Stomach (tissue), 9 donors: ENCODE measurements around the gene CELA2B. TPM values are rescaled to one million over a fixed set of nuclear protein-coding genes. Genes with fewer than 3 reads are reported as not detected.

Experiments used
- DNase-seq, 2 donors: peaks; one replicate each; pipeline versions ENCODE4 v3.0.0 to v3.0.0-alpha.2; 2013 to 2019
- H3K27ac ChIP-seq, 5 donors: fragments of 200-600 bp in 4 of 5; sonication (generic) in 4 of 5; one replicate each; pipeline ENCODE4 v1.5.1; 2013 to 2019; ENCODE audit warnings: mild to moderate bottlenecking in 1 of 5, moderate library complexity in 1 of 5
- H3K27me3 ChIP-seq, 3 donors: fragments of 200-600 bp; sonication (generic); one replicate each; pipeline ENCODE4 v1.5.1; 2017 to 2019; ENCODE audit warnings: mixed run types in 1 of 3
- H3K36me3 ChIP-seq, 4 donors: fragments of 200-600 bp; sonication (generic); 1 replicate in 3 of 4; 2 replicates in 1 of 4; pipeline ENCODE4 v1.5.1; 2016 to 2019
- H3K4me1 ChIP-seq, 4 donors: fragments of 200-600 bp; sonication (generic); one replicate each; pipeline ENCODE4 v1.5.1; 2016 to 2019
- H3K4me3 ChIP-seq, 4 donors: fragments of 200-600 bp; sonication (generic) in 3 of 4; one replicate each; pipeline ENCODE4 v1.5.1; 2016 to 2019; ENCODE audit warnings: mild to moderate bottlenecking in 1 of 4
- H3K9me3 ChIP-seq, 4 donors: fragments of 200-600 bp; sonication (generic); one replicate each; pipeline ENCODE4 v1.5.1; 2016 to 2019
- CTCF ChIP-seq, 7 experiments: fragments of 450-650 bp in 4 of 7; fragments of 200-600 bp in 3 of 7; sonication (generic) in 3 of 7; IDR thresholded peaks; one replicate each; pipeline ENCODE4 v1.5.1; 2016 to 2019; ENCODE audit warnings: antibody characterized with exemption in 7 of 7, control low read depth in 2 of 7, mild to moderate bottlenecking in 1 of 7
- EP300 ChIP-seq: sonication (generic); formaldehyde crosslinking; IDR thresholded peaks from one replicate; pipeline ENCODE4 v1.6.1; 2017; ENCODE audit warnings: antibody characterized with exemption
- POLR2A ChIP-seq, 4 donors: fragments of 450-650 bp; IDR thresholded peaks; one replicate each; pipeline ENCODE4 v1.6.1; 2016; ENCODE audit warnings: antibody characterized with exemption in 4 of 4, control low read depth in 2 of 4, mild to moderate bottlenecking in 1 of 4, moderate library complexity in 1 of 4
- POLR2AphosphoS5 ChIP-seq, 3 donors: sonication (generic); formaldehyde crosslinking; IDR thresholded peaks; one replicate each; pipeline ENCODE4 v1.6.1; 2016; ENCODE audit warnings: antibody characterized with exemption in 3 of 3
- WGBS, 5 donors: extraction: QIAGEN DNeasy Blood & Tissue Kit in 3 of 5; methylation state at CpG; one replicate each; pipeline versions ENCODE4 v1.1.5 to v1.1.7; 2013 to 2018; 5-methylcytosine and 5-hydroxymethylcytosine counted together
- intact Hi-C: fragments of 100-400 bp; cut with DNase I; formaldehyde crosslinking; loops from one replicate; pipeline ENCODE4 v1.15.1; 2023; ENCODE audit warnings: low total_unique reads
- polyA plus RNA-seq, 3 donors: library from polyadenylated mRNA; stranded (reverse); fragments of 200-250 nt; gene quantifications; one replicate each; pipeline ENCODE4 v1.2.3, GENCODE V29; 2013
- total RNA-seq, 5 donors: library from RNA; depleted of rRNA; stranded (reverse); fragments of >200 nt; gene quantifications; one replicate each; pipeline versions ENCODE4 v1.1.0 to v1.2.3, GENCODE V29; 2014 to 2016
- donor health status: healthy with polysubstance abuse.
- donor health status: Bipolar disorder and iron deficiency.
- donor health status: healthy.

The CELA2B gene
- total and polyA plus RNA-seq, 8 donors: not detected

GRCh38 chr1:15442119-15442518, 33.8 kb upstream of the CELA2B start:
- DNase-seq: no peak
- H3K36me3 ChIP-seq: no peaks in the 10 kb centered on the region
- intact Hi-C loops: no loop called here
- H3K27ac ChIP-seq: no peak overlapping the region
- H3K4me1 ChIP-seq: no peaks in the 10 kb centered on the region
- no peaks in the 10 kb centered on the region for H3K27me3 ChIP-seq
- TF ChIP-seq POLR2A (IDR thresholded peaks at IDR 0.05) (no peak), CTCF (IDR thresholded peaks at IDR 0.05) (no peak), POLR2AphosphoS5 (IDR thresholded peaks at IDR 0.05) (no peak), EP300 (no peak)
- H3K4me3 ChIP-seq: no peak overlapping the region
- no peaks in the 10 kb centered on the region for H3K9me3 ChIP-seq
- 76 to 94% (median 84%) methylated on average over 8 of the region's 8 CpGs for WGBS, 5 donors

- no peak overlapping the region for H3K4me3 ChIP-seq
- H3K27me3 ChIP-seq: peaks cover 0 to 3% (median 0%) of the 10 kb centered on the region in 3 donors
- 83 to 92% (median 91%) methylated on average over 5 of the region's 5 CpGs for WGBS, 5 donors
- H3K9me3 ChIP-seq: no peaks in the 10 kb centered on the region
- intact Hi-C loops: no loop called here
- TF ChIP-seq POLR2A (IDR thresholded peaks at IDR 0.05) (no peak), CTCF (IDR thresholded peaks at IDR 0.05) (no peak), POLR2AphosphoS5 (IDR thresholded peaks at IDR 0.05) (no peak), EP300 (no peak)
- H3K27ac ChIP-seq: no peak overlapping the region
- no peaks in the 10 kb centered on the region for H3K4me1 ChIP-seq
- no peaks in the 10 kb centered on the region for H3K36me3 ChIP-seq
- DNase-seq: no peak
Observed at GRCh38 chr1:15442759-15443158, 33.1 kb upstream of the CELA2B start.

- Histone ChIP-seq H3K27me3 (peaks cover 0 to 3% (median 0%) of the 10 kb centered on the region in 3 donors), H3K36me3 (no peaks in the 10 kb centered on the region), H3K4me1 (no peaks in the 10 kb centered on the region), H3K9me3 (no peaks in the 10 kb centered on the region), H3K27ac (no peak overlapping the region), H3K4me3 (no peak overlapping the region)
- intact Hi-C loops: no loop called here
- WGBS, 5 donors: 63 to 71% (median 66%) methylated on average over 5 of the region's 5 CpGs
- no peak for TF ChIP-seq EP300
- TF ChIP-seq POLR2AphosphoS5 (IDR thresholded peaks at IDR 0.05): no peak
- TF ChIP-seq CTCF (IDR thresholded peaks at IDR 0.05): no peak
- no peak for TF ChIP-seq POLR2A (IDR thresholded peaks at IDR 0.05)
- no peak for DNase-seq
Observed at GRCh38 chr1:15443281-15443680, 32.6 kb upstream of the CELA2B start.

GRCh38 chr1:15444468-15445389, 31.2 kb upstream of the CELA2B start:
- Histone ChIP-seq H3K9me3 (no peaks in the 10 kb centered on the region), H3K27ac (no peak overlapping the region), H3K4me3 (no peak overlapping the region), H3K36me3 (no peaks in the 10 kb centered on the region), H3K4me1 (no peaks in the 10 kb centered on the region), H3K27me3 (peaks cover 0 to 3% (median 0%) of the 10 kb centered on the region in 3 donors)
- intact Hi-C loops: no loop called here
- 64 to 77% (median 69%) methylated on average over 11 to 17 of the region's 17 CpGs for WGBS, 5 donors
- TF ChIP-seq CTCF (IDR thresholded peaks at IDR 0.05): no peak
- no peak for DNase-seq
